ENCODE measurements around the gene SCNM1.

SCNM1 gene

DNA sequence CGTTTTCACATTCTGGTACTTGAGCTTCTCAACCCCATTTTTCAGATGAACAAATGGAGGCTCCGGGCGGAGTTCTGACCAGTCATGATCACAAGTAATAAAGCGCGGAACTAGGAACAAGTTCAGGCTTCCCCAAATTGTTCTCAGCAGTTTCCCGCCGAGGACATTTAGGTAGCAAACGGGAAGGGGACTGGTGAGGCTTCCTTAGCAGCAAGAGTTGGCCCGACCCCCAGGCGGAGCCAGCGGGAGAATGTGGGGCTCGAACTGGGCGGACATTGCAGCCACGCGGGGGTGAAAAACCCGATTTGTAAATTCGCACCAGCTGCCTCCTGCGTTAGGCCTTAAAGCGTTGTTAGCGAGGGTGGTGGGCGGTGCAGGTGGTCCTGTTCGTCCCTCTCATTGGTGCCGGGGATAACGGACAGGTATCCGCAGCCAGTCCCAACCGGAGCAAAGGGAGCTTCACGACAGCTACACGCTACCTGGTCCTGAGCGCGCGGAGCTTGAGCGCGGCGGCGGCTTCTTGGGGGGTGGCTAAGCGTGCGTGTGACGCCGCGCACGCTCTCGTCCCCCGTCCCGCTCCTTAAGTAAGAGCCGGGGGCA, 34.9 kb upstream of the SCNM1 start:
- H3K4me3 ChIP-seq (replicated peaks; ENCODE audit: insufficient read depth, low read length), result no peak overlapping the region
- no peak overlapping the region for H3K27ac ChIP-seq (replicated peaks)
- TF ChIP-seq SPI1 (IDR thresholded peaks at IDR 0.05; ENCODE audit: borderline replicate concordance, low read depth) (no peak), GABPA (IDR thresholded peaks at IDR 0.05; ENCODE audit: low read depth) (no peak), POLR2AphosphoS5 (IDR thresholded peaks at IDR 0.05; ENCODE audit: low read depth) (no peak)
- TF ChIP-seq, protein P1, sequence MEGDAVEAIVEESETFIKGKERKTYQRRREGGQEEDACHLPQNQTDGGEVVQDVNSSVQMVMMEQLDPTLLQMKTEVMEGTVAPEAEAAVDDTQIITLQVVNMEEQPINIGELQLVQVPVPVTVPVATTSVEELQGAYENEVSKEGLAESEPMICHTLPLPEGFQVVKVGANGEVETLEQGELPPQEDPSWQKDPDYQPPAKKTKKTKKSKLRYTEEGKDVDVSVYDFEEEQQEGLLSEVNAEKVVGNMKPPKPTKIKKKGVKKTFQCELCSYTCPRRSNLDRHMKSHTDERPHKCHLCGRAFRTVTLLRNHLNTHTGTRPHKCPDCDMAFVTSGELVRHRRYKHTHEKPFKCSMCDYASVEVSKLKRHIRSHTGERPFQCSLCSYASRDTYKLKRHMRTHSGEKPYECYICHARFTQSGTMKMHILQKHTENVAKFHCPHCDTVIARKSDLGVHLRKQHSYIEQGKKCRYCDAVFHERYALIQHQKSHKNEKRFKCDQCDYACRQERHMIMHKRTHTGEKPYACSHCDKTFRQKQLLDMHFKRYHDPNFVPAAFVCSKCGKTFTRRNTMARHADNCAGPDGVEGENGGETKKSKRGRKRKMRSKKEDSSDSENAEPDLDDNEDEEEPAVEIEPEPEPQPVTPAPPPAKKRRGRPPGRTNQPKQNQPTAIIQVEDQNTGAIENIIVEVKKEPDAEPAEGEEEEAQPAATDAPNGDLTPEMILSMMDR (IDR thresholded peaks at IDR 0.05; ENCODE audit: insufficient read depth, low read length), result no peak
- TF ChIP-seq, protein P2, sequence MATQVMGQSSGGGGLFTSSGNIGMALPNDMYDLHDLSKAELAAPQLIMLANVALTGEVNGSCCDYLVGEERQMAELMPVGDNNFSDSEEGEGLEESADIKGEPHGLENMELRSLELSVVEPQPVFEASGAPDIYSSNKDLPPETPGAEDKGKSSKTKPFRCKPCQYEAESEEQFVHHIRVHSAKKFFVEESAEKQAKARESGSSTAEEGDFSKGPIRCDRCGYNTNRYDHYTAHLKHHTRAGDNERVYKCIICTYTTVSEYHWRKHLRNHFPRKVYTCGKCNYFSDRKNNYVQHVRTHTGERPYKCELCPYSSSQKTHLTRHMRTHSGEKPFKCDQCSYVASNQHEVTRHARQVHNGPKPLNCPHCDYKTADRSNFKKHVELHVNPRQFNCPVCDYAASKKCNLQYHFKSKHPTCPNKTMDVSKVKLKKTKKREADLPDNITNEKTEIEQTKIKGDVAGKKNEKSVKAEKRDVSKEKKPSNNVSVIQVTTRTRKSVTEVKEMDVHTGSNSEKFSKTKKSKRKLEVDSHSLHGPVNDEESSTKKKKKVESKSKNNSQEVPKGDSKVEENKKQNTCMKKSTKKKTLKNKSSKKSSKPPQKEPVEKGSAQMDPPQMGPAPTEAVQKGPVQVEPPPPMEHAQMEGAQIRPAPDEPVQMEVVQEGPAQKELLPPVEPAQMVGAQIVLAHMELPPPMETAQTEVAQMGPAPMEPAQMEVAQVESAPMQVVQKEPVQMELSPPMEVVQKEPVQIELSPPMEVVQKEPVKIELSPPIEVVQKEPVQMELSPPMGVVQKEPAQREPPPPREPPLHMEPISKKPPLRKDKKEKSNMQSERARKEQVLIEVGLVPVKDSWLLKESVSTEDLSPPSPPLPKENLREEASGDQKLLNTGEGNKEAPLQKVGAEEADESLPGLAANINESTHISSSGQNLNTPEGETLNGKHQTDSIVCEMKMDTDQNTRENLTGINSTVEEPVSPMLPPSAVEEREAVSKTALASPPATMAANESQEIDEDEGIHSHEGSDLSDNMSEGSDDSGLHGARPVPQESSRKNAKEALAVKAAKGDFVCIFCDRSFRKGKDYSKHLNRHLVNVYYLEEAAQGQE (IDR thresholded peaks at IDR 0.05; ENCODE audit: insufficient replicate concordance, low read depth), result no peak
- peaks cover 3% of the 10 kb centered on the region for H3K27me3 ChIP-seq (ENCODE audit: insufficient read depth, poor library complexity, severe bottlenecking)
- DNase-seq (ENCODE audit: low read depth in 1 of 2, low spot score in 1 of 2), result peak in 1 of 2 experiments; percentile 18

DNA sequence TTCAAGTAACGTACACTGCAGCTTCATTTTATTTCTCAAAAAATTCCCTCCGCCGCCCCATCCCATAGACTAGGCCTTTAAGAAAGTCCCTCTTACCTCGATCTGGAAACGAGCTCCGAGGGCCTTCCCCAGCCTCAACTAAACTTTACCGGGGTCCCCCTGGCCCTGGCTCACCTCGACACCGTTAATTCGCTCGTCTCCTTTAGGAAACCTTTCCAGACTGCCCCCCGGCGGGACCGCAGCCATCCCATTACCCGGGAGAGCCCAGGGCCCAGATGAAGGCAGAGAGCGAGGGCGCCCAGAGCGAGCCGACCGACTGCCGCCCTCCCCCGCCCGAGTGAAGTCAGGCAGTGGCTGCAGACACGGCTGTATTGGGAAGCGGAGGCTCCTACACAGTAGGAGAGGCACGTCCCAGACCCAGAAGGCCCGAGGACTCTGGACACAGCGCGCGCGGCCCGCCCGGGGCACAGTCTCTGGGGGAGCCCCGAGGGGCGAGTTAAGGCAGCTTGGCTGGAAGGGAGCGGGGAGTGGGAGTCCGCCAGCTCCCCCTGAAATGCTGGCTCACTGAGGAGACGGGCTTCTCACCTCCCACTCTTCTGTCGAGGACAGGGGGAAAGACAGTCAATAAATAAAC, 34.1 kb upstream of the SCNM1 start:
- Histone ChIP-seq H3K4me3 (replicated peaks; ENCODE audit: insufficient read depth, low read length) (no peak overlapping the region), H3K27ac (replicated peaks) (no peak overlapping the region), H3K27me3 (ENCODE audit: insufficient read depth, poor library complexity, severe bottlenecking) (peaks cover 3% of the 10 kb centered on the region)
- TF ChIP-seq, protein P1 (IDR thresholded peaks at IDR 0.05; ENCODE audit: insufficient read depth, low read length), result no peak
- TF ChIP-seq, protein P2 (IDR thresholded peaks at IDR 0.05; ENCODE audit: insufficient replicate concordance, low read depth), result no peak
- TF ChIP-seq SPI1 (IDR thresholded peaks at IDR 0.05; ENCODE audit: borderline replicate concordance, low read depth), result no peak
- no peak for TF ChIP-seq POLR2AphosphoS5 (IDR thresholded peaks at IDR 0.05; ENCODE audit: low read depth)
- no peak for TF ChIP-seq GABPA (IDR thresholded peaks at IDR 0.05; ENCODE audit: low read depth)
- no peak for DNase-seq (ENCODE audit: low read depth in 1 of 2, low spot score in 1 of 2)

DNA sequence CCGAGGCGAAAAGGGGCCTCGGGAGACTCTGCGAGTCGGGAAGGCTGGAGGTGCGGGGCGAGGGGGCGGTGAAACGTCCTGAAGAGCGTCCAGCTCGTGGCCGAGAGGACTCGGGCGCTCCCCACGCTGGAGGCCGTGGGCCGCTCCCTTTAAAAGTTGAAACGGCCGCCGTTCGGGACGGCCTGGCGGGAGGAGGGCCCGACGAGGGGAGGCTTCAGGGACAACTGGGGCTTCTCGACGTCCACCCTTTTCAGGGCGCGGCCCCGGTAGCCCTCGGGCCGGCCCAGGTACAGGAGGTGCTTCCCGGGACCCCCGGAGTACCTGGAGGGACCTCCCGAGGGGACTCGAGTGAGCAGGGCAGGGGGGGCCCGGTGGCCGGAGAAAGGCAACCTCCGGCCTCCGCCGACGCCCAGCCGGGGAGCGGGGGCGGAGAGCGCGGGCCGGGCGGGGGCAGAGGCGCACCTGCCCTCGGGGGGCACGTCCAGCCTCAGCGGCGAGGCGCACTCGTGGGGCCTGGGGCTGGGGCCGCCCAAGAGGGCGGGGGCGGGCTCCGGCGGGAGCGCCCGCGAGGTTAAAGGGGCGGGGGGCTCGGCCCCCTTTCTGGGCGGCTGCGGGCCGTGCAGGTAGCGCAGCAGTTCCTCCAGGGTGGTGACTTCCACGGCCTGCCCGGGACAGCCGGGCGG, 33.5 kb upstream of the SCNM1 start:
- peaks cover 3% of the 10 kb centered on the region for H3K27me3 ChIP-seq (ENCODE audit: insufficient read depth, poor library complexity, severe bottlenecking)
- no peak for DNase-seq (ENCODE audit: low read depth in 1 of 2, low spot score in 1 of 2)
- no peak overlapping the region for H3K4me3 ChIP-seq (replicated peaks; ENCODE audit: insufficient read depth, low read length)
- TF ChIP-seq, protein P2 (IDR thresholded peaks at IDR 0.05; ENCODE audit: insufficient replicate concordance, low read depth), result no peak
- TF ChIP-seq, protein P1 (IDR thresholded peaks at IDR 0.05; ENCODE audit: insufficient read depth, low read length), result no peak
- no peak for TF ChIP-seq POLR2AphosphoS5 (IDR thresholded peaks at IDR 0.05; ENCODE audit: low read depth)
- TF ChIP-seq SPI1 (IDR thresholded peaks at IDR 0.05; ENCODE audit: borderline replicate concordance, low read depth), result no peak
- no peak for TF ChIP-seq GABPA (IDR thresholded peaks at IDR 0.05; ENCODE audit: low read depth)
- H3K27ac ChIP-seq (replicated peaks), result no peak overlapping the region

Measured in HL-60 (cell line).